Heart right ventricle (tissue), 16 donors: ENCODE data around the gene SAMD15. TPM values are rescaled to one million over a fixed set of nuclear protein-coding genes. Genes with fewer than 3 reads are reported as not detected.
"Not testable (repeated sequence)": the region's sequence is repeated elsewhere in the genome, so short reads cannot be mapped to it uniquely, and the experiment has no call there.

Source experiments
- ATAC-seq, 8 donors: fragments of 200-7000 bp; cut with Tn5 transposase; one replicate each; pipeline ENCODE4 v1.9.1; 2020; ENCODE audit warnings: mild to moderate bottlenecking in 8 of 8, moderate library complexity in 8 of 8, moderate number of reproducible peaks in 1 of 8
- DNase-seq, 2 donors: peaks; one replicate each; pipeline ENCODE4 v3.0.0-alpha.2; 2020
- H3K27ac ChIP-seq, 10 donors: fragments of 200-600 bp; sonication (generic) in 2 of 10; one replicate each; pipeline versions ENCODE4 v1.5.0 to v1.8.0; 2020 to 2022; ENCODE audit warnings: mild to moderate bottlenecking in 3 of 10
- H3K27me3 ChIP-seq, 7 donors: fragments of 200-600 bp; one replicate each; pipeline ENCODE4 v1.8.0; 2021 to 2022; ENCODE audit warnings: mild to moderate bottlenecking in 2 of 7
- H3K36me3 ChIP-seq, 9 donors: fragments of 200-600 bp; sonication (generic) in 1 of 9; one replicate each; pipeline versions ENCODE4 v1.5.0 to v1.8.0; 2020 to 2022; ENCODE audit warnings: mild to moderate bottlenecking in 2 of 9
- H3K4me1 ChIP-seq, 9 donors: fragments of 200-600 bp; sonication (generic) in 1 of 9; one replicate each; pipeline versions ENCODE4 v1.5.0 to v1.8.0; 2020 to 2022; ENCODE audit warnings: mild to moderate bottlenecking in 4 of 9
- H3K4me3 ChIP-seq, 10 donors: fragments of 200-600 bp; sonication (generic) in 2 of 10; one replicate each; pipeline versions ENCODE4 v1.5.0 to v1.8.0; 2020 to 2022; ENCODE audit warnings: mild to moderate bottlenecking in 7 of 10, moderate library complexity in 2 of 10
- H3K9me3 ChIP-seq, 11 donors: fragments of 200-600 bp in 10 of 11; sonication (generic) in 2 of 11; one replicate each; pipeline versions ENCODE4 v1.5.0 to v1.8.0; 2013 to 2022; ENCODE audit warnings: mild to moderate bottlenecking in 2 of 11, control low read depth in 1 of 11, moderate library complexity in 1 of 11
- WGBS, 2 donors: extraction: QIAGEN DNeasy Blood & Tissue Kit; methylation state at CpG; one replicate each; pipeline ENCODE4 v1.1.7; 2013; ENCODE audit warnings: inconsistent platforms in 1 of 2; 5-methylcytosine and 5-hydroxymethylcytosine counted together
- intact Hi-C, 10 donors: fragments of 100-400 bp; cut with DNase I; formaldehyde crosslinking; loops; one replicate each; pipeline versions ENCODE4 v1.11.1 to v1.14.2; 2022
- long read RNA-seq, 3 donors: library from polyadenylated mRNA; unstranded; transcript quantifications; one replicate each; pipeline ENCODE4 v2.0.0, GENCODE V29; 2020 to 2021
- polyA plus RNA-seq, 2 donors: library from polyadenylated mRNA; stranded (reverse); fragments of 200-250 nt; gene quantifications; one replicate each; pipeline ENCODE4 v1.2.3, GENCODE V29; 2013
- total RNA-seq, 10 donors: library from RNA; stranded (reverse); fragmentation: NEBNext Ultra II Directional in 3 of 10; extraction: Animal tissue kit (Norgen Biotek cat#: 25700) in 3 of 10; gene quantifications; one replicate each; pipeline versions ENCODE4 v1.2.1 to v1.2.4, GENCODE V29; 2021 to 2023
- TF ChIP-seq, protein P1 (sequence below), 9 donors: fragments of 200-600 bp; sonication (generic) in 2 of 9; IDR thresholded peaks; one replicate each; pipeline versions ENCODE4 v1.5.0 to v1.8.0; 2021 to 2022; ENCODE audit warnings: antibody characterized with exemption in 9 of 9, mild to moderate bottlenecking in 5 of 9, moderate library complexity in 1 of 9
- donor health status: Arrhythmogenic right ventricular cardiomyopathy.
- donor health status: ischemic (EF 13 %, LVEDD 7.1; RV severe dilation, severe dysfunction).
- donor health status: healthy with polysubstance abuse.
- donor health status: DM: no; HTN: yes; CAD: no.
- donor health status: DM: no; HTN: no; CAD: no.
- donor health status: ischemic (EF 25% LVEDD 6.9; RV normal size, moderate dysfunction).
- donor health status: ischemic (EF 25% LVEDD 5.7; RV mildly dilated, moderate dysfunction).
- donor health status: healthy.
- donor health status: DM: yes; HTN: yes; CAD: no.
- donor health status: Ischemic cardiomyopathy.
- donor health status: ischemic (EF 35%, LVEDD 5.7; RV mildly dilated, moderate dysfunction).
- donor health status: nonischemic (EF 11% LVEDD 7.7; RV severe dilation, severe dysfunction).
- donor health status: DM: yes; HTN: yes; CAD: no.
- donor health status: PGD.
- donor health status: ischemic (EF 29% LVEDD 5.4; RV normal size, mild dysfunction).
- donor health status: nonischemic (EF 23%, LVEDD 6.1; RV moderate dilation, normal function).

Gene SAMD15
- total RNA-seq (under 1 TPM in 9 of 10 donors, not detected in 1; 0.15 to 0.30 (median 0.21) TPM), polyA plus RNA-seq (under 1 TPM in 1 of 2 donors, not detected in 1; 0.13 TPM)
- long read RNA-seq, donor 1: 0 reads
- long read RNA-seq, donor 2: 0 reads
- long read RNA-seq, donor 3: 0 reads

GRCh38 chr14:77376771-77377501, at the start of gene SAMD15, which contains the start of gene TMED8:
Gene SAMD15 (plus strand): TSS chr14:77377379. CDS start chr14:77377419, 40 bp downstream.
Gene TMED8 (minus strand): TSS chr14:77377094. CDS start chr14:77377053, 41 bp downstream.
- H3K9me3 ChIP-seq: no peaks in the 10 kb centered on the region
- H3K27ac ChIP-seq: peak within 1 kb of the TSS; percentile 16 to 92 (median 84)
- WGBS, 2 donors: 0 to 1% methylated on average over 66 to 69 of the region's 69 CpGs
- peaks cover 0 to 28% (median 18%) of the 10 kb centered on the region in 9 donors for H3K4me1 ChIP-seq
- ATAC-seq (peak; percentile 97 to 99 (median 98)), DNase-seq (peak; percentile 84 to 88)
- peak within 1 kb of the TSS; percentile 56 to 94 (median 86) for H3K4me3 ChIP-seq
- no peaks in the 10 kb centered on the region for H3K27me3 ChIP-seq
- H3K36me3 ChIP-seq: no peaks in the 10 kb centered on the region
- intact Hi-C loops: loop anchor here in 4 of 10 donors (1.0 to 5.0 kb wide), 4 partner anchors 55 to 80 kb away; partner anchors contain the start of genes GSTZ1 (in 4 of the 4), POMT2 (in 3 of the 4) and VIPAS39 (in 1 of the 4)
- TF ChIP-seq, protein P1, sequence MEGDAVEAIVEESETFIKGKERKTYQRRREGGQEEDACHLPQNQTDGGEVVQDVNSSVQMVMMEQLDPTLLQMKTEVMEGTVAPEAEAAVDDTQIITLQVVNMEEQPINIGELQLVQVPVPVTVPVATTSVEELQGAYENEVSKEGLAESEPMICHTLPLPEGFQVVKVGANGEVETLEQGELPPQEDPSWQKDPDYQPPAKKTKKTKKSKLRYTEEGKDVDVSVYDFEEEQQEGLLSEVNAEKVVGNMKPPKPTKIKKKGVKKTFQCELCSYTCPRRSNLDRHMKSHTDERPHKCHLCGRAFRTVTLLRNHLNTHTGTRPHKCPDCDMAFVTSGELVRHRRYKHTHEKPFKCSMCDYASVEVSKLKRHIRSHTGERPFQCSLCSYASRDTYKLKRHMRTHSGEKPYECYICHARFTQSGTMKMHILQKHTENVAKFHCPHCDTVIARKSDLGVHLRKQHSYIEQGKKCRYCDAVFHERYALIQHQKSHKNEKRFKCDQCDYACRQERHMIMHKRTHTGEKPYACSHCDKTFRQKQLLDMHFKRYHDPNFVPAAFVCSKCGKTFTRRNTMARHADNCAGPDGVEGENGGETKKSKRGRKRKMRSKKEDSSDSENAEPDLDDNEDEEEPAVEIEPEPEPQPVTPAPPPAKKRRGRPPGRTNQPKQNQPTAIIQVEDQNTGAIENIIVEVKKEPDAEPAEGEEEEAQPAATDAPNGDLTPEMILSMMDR (IDR thresholded peaks at IDR 0.05): peak in 5 of 9 donors; percentile 35 to 60 (median 46)

DNA sequence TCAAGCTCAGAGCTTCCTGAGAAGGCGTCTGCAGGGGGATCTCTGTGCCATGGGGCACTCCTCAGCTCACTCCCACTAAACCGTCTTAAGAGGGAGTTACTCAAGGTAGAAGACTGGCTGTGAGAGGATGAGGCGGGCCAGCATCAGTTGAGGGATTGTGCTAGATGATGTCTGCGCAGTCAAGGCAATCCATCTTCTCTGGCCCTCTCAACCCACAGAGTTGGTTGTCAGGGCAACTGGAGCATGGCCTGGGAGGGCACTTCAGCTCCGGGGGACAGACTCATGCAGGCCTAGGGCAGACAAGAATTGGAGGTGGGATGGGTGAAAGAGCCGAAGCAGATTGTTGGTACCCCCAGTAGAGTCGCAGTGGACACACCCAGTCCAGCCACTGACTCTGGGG, 47.3 kb upstream of the SAMD15 start:
- intact Hi-C loops: loop anchor here in 3 of 10 donors (10.0 kb wide), 1 partner anchor 125 kb away; the partner anchor contains the start of genes AHSA1 (in 3 of the 3) and VIPAS39 (in 3 of the 3)
- WGBS, 2 donors: 88 to 92% methylated on average over 7 of the region's 7 CpGs

GRCh38 chr14:77335576-77335975, 41.6 kb upstream of the SAMD15 start:
- whole genome bisulfite sequencing, 2 donors: 89 to 93% methylated on average over 3 of the region's 3 CpGs
- H3K4me1 ChIP-seq: no peaks in the 10 kb centered on the region
- no peaks in the 10 kb centered on the region for H3K9me3 ChIP-seq
- no peak for DNase-seq
- no peak overlapping the region for H3K4me3 ChIP-seq
- peaks cover 0 to 35% (median 0%) of the 10 kb centered on the region in 9 donors for H3K36me3 ChIP-seq
- ATAC-seq: no peak
- H3K27me3 ChIP-seq: no peaks in the 10 kb centered on the region
- intact Hi-C loops: no loop called here
- H3K27ac ChIP-seq: no peak overlapping the region
- TF ChIP-seq, protein P1 (IDR thresholded peaks at IDR 0.05): no peak

More for the DNA sequence above, 47.3 kb upstream of the SAMD15 start:
- DNase-seq: no peak
- ATAC-seq: no peak
- Histone ChIP-seq H3K27ac (no peak overlapping the region), H3K27me3 (no peaks in the 10 kb centered on the region), H3K9me3 (no peaks in the 10 kb centered on the region), H3K4me3 (no peak overlapping the region), H3K4me1 (no peaks in the 10 kb centered on the region), H3K36me3 (no peaks in the 10 kb centered on the region)
- TF ChIP-seq, protein P1 (IDR thresholded peaks at IDR 0.05): no peak

- H3K4me3 ChIP-seq, H3K27me3 ChIP-seq, intact Hi-C loops, H3K27ac ChIP-seq, H3K4me1 ChIP-seq, DNase-seq, ATAC-seq, H3K9me3 ChIP-seq: not testable (repeated sequence)
- peaks cover 0 to 50% (median 8%) of the 10 kb centered on the region in 9 donors for H3K36me3 ChIP-seq
- 96 to 98% methylated on average over 9 of the region's 9 CpGs for WGBS, 2 donors
Measured at GRCh38 chr14:77337255-77337654, 39.9 kb upstream of the SAMD15 start.
